ENCODE measurements around the gene DOLPP1. TPM values are rescaled to one million over a fixed set of nuclear protein-coding genes. Genes with fewer than 3 reads are reported as not detected.

Gene DOLPP1
- total and polyA plus RNA-seq, 2 of the 13 experiments (the other 11 are each of a cell fraction or from before 2014, with no cell fraction given), result 21.0 to 34.1 TPM

- no peak for TF ChIP-seq IKZF5 (CRISPR knock-in tag; IDR thresholded peaks at IDR 0.05)
- no peak for TF ChIP-seq ZSCAN9 (CRISPR knock-in tag; IDR thresholded peaks at IDR 0.05; ENCODE audit: borderline replicate concordance)
- no peak for TF ChIP-seq FLYWCH1 (CRISPR knock-in tag; IDR thresholded peaks at IDR 0.05)
- TF ChIP-seq KLF6 (CRISPR knock-in tag; IDR thresholded peaks at IDR 0.05), result no peak
- peak; percentile 86 for TF ChIP-seq ZGPAT (CRISPR knock-in tag; IDR thresholded peaks at IDR 0.05)
- TF ChIP-seq ZNF775 (CRISPR knock-in tag; IDR thresholded peaks at IDR 0.05; ENCODE audit: borderline replicate concordance), result no peak
- TF ChIP-seq ZNF350 (CRISPR knock-in tag; IDR thresholded peaks at IDR 0.05; ENCODE audit: borderline replicate concordance, low read depth), result no peak; the same call in 1 of the 2 replicates
- no peak for TF ChIP-seq AHR (CRISPR knock-in tag; IDR thresholded peaks at IDR 0.05)
- no peak for TF ChIP-seq ZFP36L1 (CRISPR knock-in tag; IDR thresholded peaks at IDR 0.05)
- TF ChIP-seq BRF2 (CRISPR knock-in tag; IDR thresholded peaks at IDR 0.05), result no peak
- no peak for TF ChIP-seq ZNF713 (CRISPR knock-in tag; IDR thresholded peaks at IDR 0.05)
- no peak for TF ChIP-seq SCMH1 (CRISPR knock-in tag; IDR thresholded peaks at IDR 0.05; ENCODE audit: borderline replicate concordance)
- TF ChIP-seq ZFP90 (CRISPR knock-in tag; IDR thresholded peaks at IDR 0.05; ENCODE audit: borderline replicate concordance), result no peak; the same call in 1 of the 2 replicates
- TF ChIP-seq ZNF362 (CRISPR knock-in tag; IDR thresholded peaks at IDR 0.05; ENCODE audit: borderline replicate concordance), result no peak
- peak; percentile 93 for TF ChIP-seq ZBTB2 (CRISPR knock-in tag; IDR thresholded peaks at IDR 0.05; ENCODE audit: low read depth)
- no peak for TF ChIP-seq PRPF4 (IDR thresholded peaks at IDR 0.05; ENCODE audit: low read depth, low read length, poor library complexity, severe bottlenecking)
- TF ChIP-seq FOXJ3 (CRISPR knock-in tag; IDR thresholded peaks at IDR 0.05; ENCODE audit: borderline replicate concordance), result no peak
- peak; percentile 34; the same call in 1 of the 2 replicates for TF ChIP-seq ZNF430 (CRISPR knock-in tag; IDR thresholded peaks at IDR 0.05)
- peak; percentile 58; the same call in 1 of the 2 replicates for TF ChIP-seq ZSCAN20 (CRISPR knock-in tag; IDR thresholded peaks at IDR 0.05; ENCODE audit: borderline replicate concordance)
- no peak for TF ChIP-seq ZNF20 (CRISPR knock-in tag; IDR thresholded peaks at IDR 0.05)
- no peak for TF ChIP-seq ZNF12 (CRISPR knock-in tag; IDR thresholded peaks at IDR 0.05)
- no peak; the same call in 1 of the 2 replicates for TF ChIP-seq TBX2 (CRISPR knock-in tag; IDR thresholded peaks at IDR 0.05; ENCODE audit: borderline replicate concordance)
- no peak for TF ChIP-seq ZNF326 (CRISPR knock-in tag; IDR thresholded peaks at IDR 0.05; ENCODE audit: borderline replicate concordance)
These were observed 29.2 kb downstream of the DOLPP1 start (continued) for GRCh38 chr9:129109952-129110739.

Measured in HepG2 (cell line).